Osteoblast (primary cell): ENCODE data around the gene GLMN. TPM values are rescaled to one million over a fixed set of nuclear protein-coding genes. Genes with fewer than 3 reads are reported as not detected.

Experiments used
- DNase-seq: peaks from one replicate; pipeline ENCODE4 v3.0.0; 2011; ENCODE audit warnings: low spot score, mixed read lengths; ENCODE audit not compliant: insufficient read length; ENCODE audit errors: missing footprints
- H2AFZ ChIP-seq: 2 replicates; pipeline ENCODE4 v1.6.0; 2011; ENCODE audit warnings: mild to moderate bottlenecking, low read length
- H3K27ac ChIP-seq: 2 replicates; pipeline ENCODE4 v1.5.1; 2011; ENCODE audit warnings: mild to moderate bottlenecking, low read depth, low read length, moderate library complexity
- H3K27me3 ChIP-seq: 2 replicates; pipeline ENCODE4 v1.6.0; 2012; ENCODE audit warnings: mild to moderate bottlenecking, control low read depth, inconsistent platforms, low read length, moderate library complexity; ENCODE audit not compliant: insufficient read depth
- H3K36me3 ChIP-seq: 2 replicates; pipeline ENCODE4 v1.5.1; 2011; ENCODE audit warnings: mild to moderate bottlenecking, low read length, control low read depth, moderate library complexity; ENCODE audit not compliant: insufficient read depth
- H3K4me1 ChIP-seq: 2 replicates; pipeline ENCODE4 v1.5.1; 2011; ENCODE audit warnings: mild to moderate bottlenecking, low read length, control low read depth, moderate library complexity; ENCODE audit not compliant: insufficient read depth
- H3K4me2 ChIP-seq: 2 replicates; pipeline ENCODE4 v1.6.0; 2011; ENCODE audit warnings: mild to moderate bottlenecking, low read length; ENCODE audit not compliant: insufficient read depth
- H3K4me3 ChIP-seq: fragments of 200-600 bp; sonication (generic); 3 replicates; pipeline ENCODE4 v1.5.1; 2012; ENCODE audit warnings: mild to moderate bottlenecking, low read length, inconsistent platforms; ENCODE audit not compliant: insufficient read depth
- H3K79me2 ChIP-seq: 2 replicates; pipeline ENCODE4 v1.6.0; 2012; ENCODE audit warnings: mild to moderate bottlenecking, low read length, control low read depth, inconsistent platforms; ENCODE audit not compliant: insufficient read depth
- H3K9me3 ChIP-seq: 2 replicates; pipeline ENCODE4 v1.5.1; 2011; ENCODE audit warnings: low read depth, low read length, control low read depth
- H4K20me1 ChIP-seq: 2 replicates; pipeline ENCODE4 v1.6.0; 2012; ENCODE audit warnings: mild to moderate bottlenecking, low read length, control low read depth; ENCODE audit not compliant: insufficient read depth
- CTCF ChIP-seq: IDR thresholded peaks from 2 replicates; pipeline ENCODE4 v1.5.1; 2011; ENCODE audit warnings: mild to moderate bottlenecking, low read depth, low read length, moderate library complexity; ENCODE audit errors: extremely low read depth
- total RNA-seq: library from RNA; depleted of rRNA; stranded (reverse); fragments of >200 nt; gene quantifications from 2 replicates; pipeline ENCODE4 v1.2.3, GENCODE V29; 2012

Gene GLMN
- total RNA-seq, 1 donor, result 10.9 TPM

GRCh38 chr1:92228401-92228800 lies 70.4 kb downstream of the GLMN start:
- Histone ChIP-seq H3K4me3 (no peak overlapping the region), H3K27ac (no peak overlapping the region), H3K79me2 (no peaks in the 10 kb centered on the region), H3K36me3 (no peaks in the 10 kb centered on the region), H3K9me3 (no peaks in the 10 kb centered on the region), H3K27me3 (peaks cover 2% of the 10 kb centered on the region), H3K4me1 (no peaks in the 10 kb centered on the region), H4K20me1 (no peaks in the 10 kb centered on the region), H2AFZ (no peak overlapping the region), H3K4me2 (no peak overlapping the region)
- TF ChIP-seq CTCF, result no peak
- DNase-seq, result no peak

GRCh38 chr1:92219028-92219427 lies 79.8 kb downstream of the GLMN start:
- Histone ChIP-seq H3K27ac (no peak overlapping the region), H3K27me3 (no peaks in the 10 kb centered on the region), H3K4me3 (no peak overlapping the region), H3K4me1 (no peaks in the 10 kb centered on the region), H3K36me3 (no peaks in the 10 kb centered on the region), H2AFZ (no peak overlapping the region), H4K20me1 (no peaks in the 10 kb centered on the region), H3K4me2 (no peak overlapping the region), H3K9me3 (no peaks in the 10 kb centered on the region), H3K79me2 (no peaks in the 10 kb centered on the region)
- no peak for TF ChIP-seq CTCF
- DNase-seq, result peak; percentile 43

- Histone ChIP-seq H3K9me3 (no peaks in the 10 kb centered on the region), H3K4me1 (no peaks in the 10 kb centered on the region), H3K27ac (no peak overlapping the region), H3K27me3 (no peaks in the 10 kb centered on the region), H3K4me3 (no peak overlapping the region), H2AFZ (peak overlapping the region; percentile 35), H3K36me3 (no peaks in the 10 kb centered on the region), H3K4me2 (no peak overlapping the region), H3K79me2 (no peaks in the 10 kb centered on the region), H4K20me1 (no peaks in the 10 kb centered on the region)
- no peak for TF ChIP-seq CTCF
- DNase-seq, result no peak
These were observed 80.2 kb downstream of the GLMN start for GRCh38 chr1:92218559-92218958.

GRCh38 chr1:92217721-92218120 lies 81.1 kb downstream of the GLMN start, which contains the start of gene C1orf146:
Gene C1orf146 (plus strand): TSS chr1:92217915. CDS start chr1:92231421, 13,506 bp downstream.
- Histone ChIP-seq H3K27me3 (no peaks in the 10 kb centered on the region), H3K27ac (no peak within 1 kb of the TSS), H3K4me1 (no peaks in the 10 kb centered on the region), H3K36me3 (no peaks in the 10 kb centered on the region), H2AFZ (peak within 1 kb of the TSS; percentile 35), H3K4me3 (no peak within 1 kb of the TSS), H4K20me1 (no peaks in the 10 kb centered on the region), H3K4me2 (no peak within 1 kb of the TSS), H3K79me2 (no peaks in the 10 kb centered on the region), H3K9me3 (no peaks in the 10 kb centered on the region)
- DNase-seq, result no peak
- TF ChIP-seq CTCF, result no peak
